ENCODE measurements around the gene MED15. TPM values are rescaled to one million over a fixed set of nuclear protein-coding genes. Genes with fewer than 3 reads are reported as not detected.
A peak's percentile ranks its signal among the peaks of the same experiment; 100 is the strongest.

Gene MED15
- total RNA-seq, 6 donors from 2014 or later, result 64.2 to 170 (median 123) TPM

- Histone ChIP-seq H3K9me3 (no peaks in the 10 kb centered on the region), H3K27ac (no peak overlapping the region), H3K27me3 (no peaks in the 10 kb centered on the region), H3K36me3 (no peaks in the 10 kb centered on the region), H3K4me1 (peaks cover 0 to 7% (median 0%) of the 10 kb centered on the region in 4 donors), H3K4me3 (no peak overlapping the region)
- ATAC-seq (ENCODE audit: low FRiP score in 2 of 2) (no peak), DNase-seq (no peak)
- 77 to 91% methylated on average over 5 of the region's 5 CpGs for WGBS, 2 donors
- TF ChIP-seq EP300 (IDR thresholded peaks at IDR 0.05) (no peak), POLR2A (IDR thresholded peaks at IDR 0.05) (no peak), CTCF (IDR thresholded peaks at IDR 0.05) (no peak), POLR2AphosphoS5 (IDR thresholded peaks at IDR 0.05) (no peak)
Observed at GRCh38 chr22:20627432-20627831, 120.0 kb downstream of the MED15 start.

- H3K36me3 ChIP-seq, result no peaks in the 10 kb centered on the region
- no peak for DNase-seq
Observed at GRCh38 chr22:20628081-20628939, 120.9 kb downstream of the MED15 start.

DNA sequence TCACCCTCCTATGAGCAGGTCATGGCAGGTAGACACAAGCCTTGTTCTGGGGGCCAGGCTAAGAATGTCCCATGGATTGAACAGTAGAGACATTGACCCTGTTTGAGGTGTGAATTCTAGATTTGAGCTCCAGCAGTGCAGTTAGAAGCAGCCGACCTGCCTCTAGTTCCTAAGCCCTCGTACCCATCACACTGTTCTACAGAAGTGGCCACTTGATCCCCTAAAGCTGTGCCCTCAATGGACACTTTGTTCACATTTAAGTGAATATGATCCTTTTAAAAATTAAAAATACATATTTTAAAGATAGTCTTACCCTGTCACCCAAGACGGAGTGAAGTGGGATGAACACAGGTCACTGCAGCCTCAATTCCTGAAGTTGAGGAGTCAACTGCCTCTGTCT, 122.0 kb downstream of the MED15 start:
- Histone ChIP-seq H3K27ac (no peak overlapping the region), H3K36me3 (no peaks in the 10 kb centered on the region), H3K4me1 (peaks cover 0 to 7% (median 0%) of the 10 kb centered on the region in 4 donors), H3K9me3 (no peaks in the 10 kb centered on the region), H3K4me3 (no peak overlapping the region), H3K27me3 (no peaks in the 10 kb centered on the region)
- 91 to 93% methylated on average over 3 of the region's 3 CpGs for WGBS, 2 donors
- TF ChIP-seq EP300 (IDR thresholded peaks at IDR 0.05) (no peak), CTCF (IDR thresholded peaks at IDR 0.05) (no peak), POLR2A (IDR thresholded peaks at IDR 0.05) (no peak), POLR2AphosphoS5 (IDR thresholded peaks at IDR 0.05) (no peak)
- ATAC-seq (ENCODE audit: low FRiP score in 2 of 2), result no peak
- no peak for DNase-seq

More at GRCh38 chr22:20628081-20628939, 120.9 kb downstream of the MED15 start:
- Histone ChIP-seq H3K27me3 (no peaks in the 10 kb centered on the region), H3K27ac (no peak overlapping the region), H3K4me3 (no peak overlapping the region), H3K4me1 (peaks cover 0 to 7% (median 0%) of the 10 kb centered on the region in 4 donors), H3K9me3 (no peaks in the 10 kb centered on the region)
- WGBS, 2 donors, result 85% methylated on average over 9 of the region's 9 CpGs
- TF ChIP-seq CTCF (IDR thresholded peaks at IDR 0.05) (no peak), POLR2A (IDR thresholded peaks at IDR 0.05) (no peak), EP300 (IDR thresholded peaks at IDR 0.05) (no peak), POLR2AphosphoS5 (IDR thresholded peaks at IDR 0.05) (no peak)
- no peak for ATAC-seq (ENCODE audit: low FRiP score in 2 of 2)

DNA sequence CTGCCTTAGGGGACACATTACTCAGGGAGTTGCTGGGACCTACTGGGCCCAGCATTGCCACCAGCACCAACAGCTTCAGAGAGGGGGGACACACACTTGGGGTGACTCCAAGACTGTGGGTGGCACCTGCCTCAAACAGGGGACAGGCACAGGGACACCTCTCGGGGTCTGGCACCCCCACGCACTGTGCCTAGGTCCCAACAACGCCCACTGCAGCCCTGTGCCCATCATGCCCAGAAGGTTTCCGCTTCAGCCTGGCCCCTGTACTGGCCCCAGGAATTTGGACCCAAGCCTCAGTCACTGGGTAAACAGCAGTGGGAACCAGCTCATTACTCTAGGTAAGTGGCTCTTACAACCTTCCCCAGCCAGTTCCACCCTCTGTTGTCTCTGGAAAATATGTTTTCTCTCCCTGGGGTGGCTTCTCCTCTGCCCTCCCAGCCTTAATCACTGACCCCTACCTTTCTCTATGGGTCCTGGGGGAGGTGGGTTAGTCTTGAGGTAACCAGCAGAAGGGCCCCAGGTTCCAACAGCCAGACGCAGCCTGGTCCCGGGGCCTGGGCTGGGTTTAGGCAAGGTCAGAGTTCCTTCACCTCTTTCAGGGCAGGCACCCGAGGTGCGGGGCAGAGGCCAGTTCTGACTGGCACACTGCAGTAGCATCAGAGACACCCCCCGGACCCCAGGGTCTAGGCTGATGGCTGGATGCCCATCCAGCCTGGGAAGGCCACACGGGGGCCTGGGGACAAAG, 123.6 kb downstream of the MED15 start:
- Histone ChIP-seq H3K4me1 (peaks cover 0 to 7% (median 0%) of the 10 kb centered on the region in 4 donors), H3K4me3 (no peak overlapping the region), H3K27me3 (no peaks in the 10 kb centered on the region), H3K36me3 (no peaks in the 10 kb centered on the region), H3K9me3 (no peaks in the 10 kb centered on the region), H3K27ac (no peak overlapping the region)
- DNase-seq (peak in 1 of 2 donors; percentile 45), ATAC-seq (ENCODE audit: low FRiP score in 2 of 2) (peak; percentile 6 to 58)
- TF ChIP-seq POLR2A (IDR thresholded peaks at IDR 0.05), result no peak
- TF ChIP-seq CTCF (IDR thresholded peaks at IDR 0.05), result no peak
- no peak for TF ChIP-seq EP300 (IDR thresholded peaks at IDR 0.05)
- no peak for TF ChIP-seq POLR2AphosphoS5 (IDR thresholded peaks at IDR 0.05)
- WGBS, 2 donors, result 71 to 82% methylated on average over 7 to 8 of the region's 10 CpGs
